Ascending aorta (tissue), 2 donors: ENCODE measurements around the gene KLC1. TPM values are rescaled to one million over a fixed set of nuclear protein-coding genes. Genes with fewer than 3 reads are reported as not detected.

Experiments used
- DNase-seq, 2 donors: peaks; one replicate each; pipeline ENCODE4 v3.0.0-alpha.2; 2019; ENCODE audit warnings: low spot score in 2 of 2
- H3K27ac ChIP-seq, 2 donors: fragments of 200-600 bp; sonication (generic); one replicate each; pipeline ENCODE4 v1.5.1; 2016 to 2017; ENCODE audit warnings: mild to moderate bottlenecking in 1 of 2
- H3K27me3 ChIP-seq: fragments of 200-600 bp; sonication (generic); one replicate; pipeline ENCODE4 v1.5.1; 2017
- H3K36me3 ChIP-seq, 2 donors: fragments of 200-600 bp; sonication (generic); one replicate each; pipeline ENCODE4 v1.5.1; 2016
- H3K4me1 ChIP-seq, 2 donors: fragments of 200-600 bp; sonication (generic); one replicate each; pipeline ENCODE4 v1.5.1; 2016 to 2017; ENCODE audit warnings: mild to moderate bottlenecking in 1 of 2
- H3K4me3 ChIP-seq, 2 donors: fragments of 200-600 bp; sonication (generic); one replicate each; pipeline ENCODE4 v1.5.1; 2016 to 2017; ENCODE audit warnings: mild to moderate bottlenecking in 1 of 2
- H3K9me3 ChIP-seq, 2 donors: fragments of 200-600 bp; sonication (generic); one replicate each; pipeline ENCODE4 v1.5.1; 2016
- CTCF ChIP-seq, 3 experiments: fragments of 200-600 bp in 2 of 3; fragments of 450-650 bp in 1 of 3; sonication (generic) in 2 of 3; IDR thresholded peaks; one replicate each; pipeline ENCODE4 v1.5.1; 2016 to 2019; ENCODE audit warnings: antibody characterized with exemption in 3 of 3, mild to moderate bottlenecking in 1 of 3, moderate library complexity in 1 of 3
- intact Hi-C: fragments of 100-400 bp; cut with DNase I; formaldehyde crosslinking; loops from one replicate; pipeline ENCODE4 v1.15.1; 2023
- total RNA-seq: library from RNA; depleted of rRNA; stranded (reverse); fragments of >200 nt; gene quantifications from one replicate; pipeline ENCODE4 v1.1.0, GENCODE V29; 2016

Gene KLC1
- total RNA-seq, 1 donor from 2014 or later, result 302 TPM

- H3K4me3 ChIP-seq, result peak overlapping the region; percentile 94 to 99
- intact Hi-C loops, result loop anchor here (5.0 to 10.0 kb wide), 4 partner anchors 89 to 381 kb away; partner anchors contain the start of genes BAG5, COA8, EIF5 and KLC1
- peaks cover 30 to 49% of the 10 kb centered on the region in 2 donors for H3K4me1 ChIP-seq
- TF ChIP-seq CTCF (IDR thresholded peaks at IDR 0.05), result no peak
- H3K27me3 ChIP-seq, result no peaks in the 10 kb centered on the region
- DNase-seq, result no peak
- no peaks in the 10 kb centered on the region for H3K36me3 ChIP-seq
- H3K27ac ChIP-seq, result peak overlapping the region; percentile 77 to 90
- H3K9me3 ChIP-seq, result no peaks in the 10 kb centered on the region
Measured at GRCh38 chr14:103716091-103716801, 87.2 kb downstream of the KLC1 start.

- H3K4me1 ChIP-seq, result peaks cover 30 to 46% of the 10 kb centered on the region in 2 donors
- no peaks in the 10 kb centered on the region for H3K9me3 ChIP-seq
- no peaks in the 10 kb centered on the region for H3K27me3 ChIP-seq
- H3K36me3 ChIP-seq, result no peaks in the 10 kb centered on the region
- no peak for DNase-seq
- H3K27ac ChIP-seq, result no peak overlapping the region
- peak overlapping the region; percentile 94 to 99 for H3K4me3 ChIP-seq
- TF ChIP-seq CTCF (IDR thresholded peaks at IDR 0.05), result no peak
- intact Hi-C loops, result loop anchor here (5.0 to 10.0 kb wide), 4 partner anchors 90 to 382 kb away; partner anchors contain the start of genes BAG5, COA8, EIF5 and KLC1
Measured at GRCh38 chr14:103716899-103717411, 87.9 kb downstream of the KLC1 start.

GRCh38 chr14:103718572-103718971, 89.6 kb downstream of the KLC1 start:
- no peak for TF ChIP-seq CTCF (IDR thresholded peaks at IDR 0.05)
- DNase-seq, result no peak
- H3K9me3 ChIP-seq, result no peaks in the 10 kb centered on the region
- intact Hi-C loops, result loop anchor here (5.0 to 10.0 kb wide), 4 partner anchors 91 to 384 kb away; partner anchors contain the start of genes BAG5, COA8, EIF5 and KLC1
- H3K4me3 ChIP-seq, result peak overlapping the region in 1 of 2 donors; percentile 46
- no peaks in the 10 kb centered on the region for H3K27me3 ChIP-seq
- peaks cover 30 to 50% of the 10 kb centered on the region in 2 donors for H3K4me1 ChIP-seq
- no peaks in the 10 kb centered on the region for H3K36me3 ChIP-seq
- peak overlapping the region; percentile 52 to 86 for H3K27ac ChIP-seq

- intact Hi-C loops, result loop anchor here (5.0 to 10.0 kb wide), 5 partner anchors 92 to 385 kb away; partner anchors contain the start of genes BAG5, COA8, EIF5 and KLC1
- Histone ChIP-seq H3K27ac (peak overlapping the region in 1 of 2 donors; percentile 86), H3K4me1 (peaks cover 37 to 56% of the 10 kb centered on the region in 2 donors)
Measured at GRCh38 chr14:103719751-103720150, 90.7 kb downstream of the KLC1 start.

More at GRCh38 chr14:103719751-103720150, 90.7 kb downstream of the KLC1 start:
- Histone ChIP-seq H3K36me3 (no peaks in the 10 kb centered on the region), H3K27me3 (no peaks in the 10 kb centered on the region), H3K4me3 (no peak overlapping the region), H3K9me3 (no peaks in the 10 kb centered on the region)
- TF ChIP-seq CTCF (IDR thresholded peaks at IDR 0.05), result no peak
- DNase-seq, result no peak
